BE2C (cell line): ENCODE data around the gene PCDH9.
A peak's percentile ranks its signal among the peaks of the same experiment; 100 is the strongest.
"Not testable (repeated sequence)": the region's sequence is repeated elsewhere in the genome, so short reads cannot be mapped to it uniquely, and the experiment has no call there.

Source experiments
- DNase-seq: peaks from one replicate; pipeline ENCODE4 v3.0.0-alpha.2; 2020
- H3K27me3 ChIP-seq: fragments of 250-450 bp; sonication (Bioruptor Pico); 2 replicates; pipeline ENCODE4 v1.5.1; 2020; ENCODE audit warnings: mild to moderate bottlenecking
- H3K36me3 ChIP-seq: fragments of 250-450 bp; sonication (Bioruptor Pico); 2 replicates; pipeline ENCODE4 v1.5.1; 2020; ENCODE audit warnings: mild to moderate bottlenecking
- H3K4me1 ChIP-seq: fragments of 250-450 bp; sonication (Bioruptor Pico); 2 replicates; pipeline ENCODE4 v1.5.1; 2020
- H3K4me3 ChIP-seq: 2 replicates; pipeline ENCODE4 v1.5.1; 2011; ENCODE audit warnings: low read depth, low read length
- H3K9me3 ChIP-seq: fragments of 250-450 bp; sonication (Bioruptor Pico); 2 replicates; pipeline ENCODE4 v1.5.1; 2020
- TF ChIP-seq, protein P1 (sequence below): IDR thresholded peaks from 2 replicates; pipeline ENCODE4 v1.5.1; 2012; ENCODE audit warnings: mild to moderate bottlenecking, low read depth, low read length

PCDH9 gene

DNA sequence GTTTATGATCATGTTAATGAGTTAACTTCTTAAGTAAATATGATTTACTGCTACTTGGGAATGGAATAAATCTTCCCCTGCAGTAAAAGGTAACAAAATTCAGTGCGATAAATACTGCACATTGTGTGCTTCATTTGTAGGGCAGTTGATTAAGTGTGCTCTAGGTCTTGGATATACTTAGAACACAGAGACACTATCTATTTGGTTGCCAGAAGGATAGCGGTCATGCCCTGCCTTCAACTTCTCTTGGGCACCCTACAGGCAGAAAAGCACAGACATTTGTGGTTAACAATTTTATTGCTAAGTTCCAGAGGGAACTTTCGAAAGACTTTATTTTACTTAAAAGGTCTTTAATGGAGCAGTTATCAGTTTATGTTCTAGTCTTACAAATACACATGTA lies 605.8 kb downstream of the PCDH9 start:
- TF ChIP-seq, protein P1, sequence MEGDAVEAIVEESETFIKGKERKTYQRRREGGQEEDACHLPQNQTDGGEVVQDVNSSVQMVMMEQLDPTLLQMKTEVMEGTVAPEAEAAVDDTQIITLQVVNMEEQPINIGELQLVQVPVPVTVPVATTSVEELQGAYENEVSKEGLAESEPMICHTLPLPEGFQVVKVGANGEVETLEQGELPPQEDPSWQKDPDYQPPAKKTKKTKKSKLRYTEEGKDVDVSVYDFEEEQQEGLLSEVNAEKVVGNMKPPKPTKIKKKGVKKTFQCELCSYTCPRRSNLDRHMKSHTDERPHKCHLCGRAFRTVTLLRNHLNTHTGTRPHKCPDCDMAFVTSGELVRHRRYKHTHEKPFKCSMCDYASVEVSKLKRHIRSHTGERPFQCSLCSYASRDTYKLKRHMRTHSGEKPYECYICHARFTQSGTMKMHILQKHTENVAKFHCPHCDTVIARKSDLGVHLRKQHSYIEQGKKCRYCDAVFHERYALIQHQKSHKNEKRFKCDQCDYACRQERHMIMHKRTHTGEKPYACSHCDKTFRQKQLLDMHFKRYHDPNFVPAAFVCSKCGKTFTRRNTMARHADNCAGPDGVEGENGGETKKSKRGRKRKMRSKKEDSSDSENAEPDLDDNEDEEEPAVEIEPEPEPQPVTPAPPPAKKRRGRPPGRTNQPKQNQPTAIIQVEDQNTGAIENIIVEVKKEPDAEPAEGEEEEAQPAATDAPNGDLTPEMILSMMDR, result no peak
- Histone ChIP-seq H3K36me3 (no peaks in the 10 kb centered on the region), H3K4me3 (no peak overlapping the region), H3K27me3 (no peaks in the 10 kb centered on the region), H3K4me1 (peaks cover 4% of the 10 kb centered on the region; the same call in 1 of the 2 replicates), H3K9me3 (no peaks in the 10 kb centered on the region)
- DNase-seq, result no peak

DNA sequence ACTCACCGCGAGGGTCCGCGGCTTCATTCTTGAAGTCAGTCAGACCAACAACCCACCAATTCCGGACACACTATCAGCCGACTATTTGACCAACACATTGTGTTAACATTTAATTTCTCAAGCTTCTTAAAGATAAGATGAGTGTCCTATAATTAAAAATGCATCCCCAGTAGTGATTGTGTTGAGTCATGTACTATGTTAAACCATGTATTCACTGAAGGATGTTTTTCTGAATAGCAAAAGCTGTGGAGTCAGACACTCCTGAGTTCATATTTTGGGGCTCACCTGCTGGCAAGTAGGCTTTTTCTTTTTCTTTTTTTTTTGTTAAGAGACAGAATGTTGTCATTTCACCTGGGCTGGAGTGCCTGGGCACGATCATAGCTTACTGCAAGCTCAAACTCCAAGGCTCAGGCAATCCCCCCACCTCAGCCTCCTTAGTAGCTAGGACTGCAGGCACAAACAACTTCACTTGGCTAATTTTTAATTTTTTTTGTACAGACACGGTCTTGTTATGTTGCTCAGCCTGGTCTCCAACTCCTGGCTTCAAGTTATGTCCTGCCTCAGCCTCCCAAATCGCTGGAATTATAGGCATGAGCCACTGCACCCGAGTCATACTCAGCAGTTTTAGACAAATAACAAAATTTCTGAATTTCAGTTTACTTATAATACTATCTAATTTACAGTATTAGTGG lies 606.9 kb downstream of the PCDH9 start:
- no peaks in the 10 kb centered on the region for H3K27me3 ChIP-seq
- TF ChIP-seq, protein P1, result no peak

DNA sequence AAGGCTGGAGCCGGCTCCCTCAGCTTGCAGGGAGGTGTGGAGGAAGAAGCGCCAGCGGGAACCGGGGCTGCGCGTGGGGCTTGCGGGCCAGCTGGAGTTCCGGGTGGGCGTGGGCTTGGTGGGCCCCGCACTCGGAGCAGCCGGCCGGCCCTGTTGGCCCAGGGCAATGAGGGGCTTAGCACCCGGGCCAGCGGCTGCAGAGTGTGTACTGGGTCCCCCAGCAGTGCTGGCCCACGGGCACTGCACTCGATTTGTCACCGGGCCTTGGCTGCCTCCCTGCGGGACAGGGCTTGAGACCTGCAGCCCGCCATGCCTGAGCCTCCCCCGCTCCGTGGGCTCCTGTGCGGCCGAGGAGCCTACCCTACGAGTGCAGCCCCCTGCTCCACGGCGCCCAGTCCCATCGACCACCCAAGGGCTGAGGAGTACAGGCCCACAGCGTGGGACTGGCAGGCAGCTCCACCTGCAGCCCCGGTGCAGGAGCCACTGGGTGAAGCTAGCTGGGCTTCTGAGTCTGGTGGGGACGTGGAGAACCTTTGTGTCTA lies 608.2 kb downstream of the PCDH9 start:
- H3K36me3 ChIP-seq, H3K9me3 ChIP-seq, H3K27me3 ChIP-seq, DNase-seq, H3K4me1 ChIP-seq, H3K4me3 ChIP-seq: not testable (repeated sequence)

More for the DNA sequence above, 606.9 kb downstream of the PCDH9 start:
- DNase-seq, result no peak
- Histone ChIP-seq H3K9me3 (no peaks in the 10 kb centered on the region), H3K36me3 (no peaks in the 10 kb centered on the region), H3K4me3 (no peak overlapping the region), H3K4me1 (peaks cover 9% of the 10 kb centered on the region)

DNA sequence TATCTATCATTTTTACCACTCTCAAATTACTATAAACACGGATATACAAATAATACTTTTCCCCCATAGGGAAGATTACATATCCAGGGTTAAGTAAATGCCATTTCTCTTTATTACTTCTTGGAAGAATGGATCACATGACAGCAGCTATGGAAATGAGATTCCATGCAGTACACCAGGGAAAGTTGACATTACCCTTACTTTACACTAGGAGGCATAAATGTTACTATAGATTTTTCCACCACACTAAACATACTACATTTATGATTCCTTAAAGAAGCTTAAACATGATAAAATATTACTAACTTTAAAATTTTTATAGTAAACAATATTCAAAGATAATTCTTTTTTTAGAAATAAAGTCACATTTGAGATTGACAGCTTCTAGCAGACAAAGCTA lies 611.4 kb downstream of the PCDH9 start:
- H3K27me3 ChIP-seq, result no peaks in the 10 kb centered on the region; the same call in 1 of the 2 replicates
- no peak overlapping the region for H3K4me3 ChIP-seq
- H3K4me1 ChIP-seq, result peaks cover 6% of the 10 kb centered on the region
- no peaks in the 10 kb centered on the region for H3K36me3 ChIP-seq
- no peaks in the 10 kb centered on the region; the same call in 1 of the 2 replicates for H3K9me3 ChIP-seq
- TF ChIP-seq, protein P1, result peak; percentile 49
- DNase-seq, result no peak

DNA sequence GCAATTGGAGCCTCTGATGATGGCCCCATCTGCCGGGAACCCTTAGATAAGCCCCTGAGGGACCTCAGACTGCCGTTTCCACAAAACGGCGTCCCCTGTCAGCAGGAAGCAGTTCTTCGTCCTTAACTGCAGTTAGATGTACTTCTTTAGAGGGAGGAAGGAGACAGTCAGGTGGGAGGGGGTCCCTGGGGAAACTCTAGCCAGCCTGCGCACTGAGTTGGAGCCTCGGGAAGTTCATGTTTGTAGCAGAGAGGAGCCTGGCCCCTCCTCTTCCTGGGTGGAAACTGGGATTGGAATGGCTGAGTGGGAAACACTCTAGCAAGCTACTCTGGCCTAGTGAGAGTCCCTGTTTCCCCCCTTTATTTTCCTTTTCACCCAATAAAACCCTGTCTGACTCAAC lies 612.4 kb downstream of the PCDH9 start:
- TF ChIP-seq, protein P1, result no peak
- Histone ChIP-seq H3K4me1 (peaks cover 6% of the 10 kb centered on the region), H3K27me3 (no peaks in the 10 kb centered on the region; the same call in 1 of the 2 replicates), H3K9me3 (no peaks in the 10 kb centered on the region; the same call in 1 of the 2 replicates), H3K4me3 (no peak overlapping the region), H3K36me3 (no peaks in the 10 kb centered on the region)
- no peak for DNase-seq

DNA sequence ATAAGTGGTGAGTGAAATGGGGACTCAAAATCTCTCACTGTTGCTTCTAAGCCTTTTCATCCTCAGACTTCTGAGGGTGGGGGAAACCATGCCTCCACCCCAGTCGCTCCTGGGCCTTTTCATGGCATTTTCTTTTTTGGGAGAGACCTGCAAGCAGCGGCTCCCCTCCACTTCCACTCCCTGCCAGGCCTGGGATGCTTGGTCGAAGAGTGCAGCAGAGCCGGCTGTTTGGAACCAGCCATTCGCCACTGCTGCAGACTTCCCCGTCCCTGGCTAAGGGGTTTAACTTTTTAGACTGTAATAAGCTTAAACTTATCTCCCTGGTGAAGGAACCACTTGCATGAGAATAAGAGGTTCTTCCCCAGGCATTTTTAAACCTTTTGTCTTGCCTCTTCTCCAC lies 617.2 kb downstream of the PCDH9 start:
- Histone ChIP-seq H3K36me3 (no peaks in the 10 kb centered on the region), H3K9me3 (no peaks in the 10 kb centered on the region; the same call in 1 of the 2 replicates), H3K4me3 (no peak overlapping the region), H3K4me1 (no peaks in the 10 kb centered on the region), H3K27me3 (no peaks in the 10 kb centered on the region; the same call in 1 of the 2 replicates)
- TF ChIP-seq, protein P1, result no peak
- DNase-seq, result no peak
